Heart left ventricle (tissue), 13 donors: ENCODE measurements around the gene ESRRA.

Experiments
- CTCF ChIP-seq, 12 donors: fragments of 200-600 bp; sonication (generic) in 4 of 12; IDR thresholded peaks; one replicate each; pipeline versions ENCODE4 v1.5.0 to v1.8.0; 2018 to 2022; ENCODE audit warnings: antibody characterized with exemption in 12 of 12, mild to moderate bottlenecking in 5 of 12
- POLR2A ChIP-seq, 2 donors: fragments of 450-650 bp; IDR thresholded peaks; one replicate each; pipeline ENCODE4 v1.6.1; 2017; ENCODE audit warnings: antibody characterized with exemption in 2 of 2, mild to moderate bottlenecking in 2 of 2, moderate library complexity in 2 of 2
- donor health status: ischemic (EF 13 %, LVEDD 7.1; RV severe dilation, severe dysfunction).
- donor health status: DM: no; HTN: yes; CAD: no.
- donor health status: DM: no; HTN: no; CAD: no.
- donor health status: ischemic (EF 25% LVEDD 6.9; RV normal size, moderate dysfunction).
- donor health status: ischemic (EF 25% LVEDD 5.7; RV mildly dilated, moderate dysfunction).
- donor health status: ischemic (EF 35%, LVEDD 5.7; RV mildly dilated, moderate dysfunction).
- donor health status: nonischemic (EF 11% LVEDD 7.7; RV severe dilation, severe dysfunction).
- donor health status: DM: yes; HTN: yes; CAD: no.
- donor health status: PGD.
- donor health status: ischemic (EF 29% LVEDD 5.4; RV normal size, mild dysfunction).
- donor health status: nonischemic (EF 23%, LVEDD 6.1; RV moderate dilation, normal function).

- TF ChIP-seq POLR2A (IDR thresholded peaks at IDR 0.05) (no peak), CTCF (IDR thresholded peaks at IDR 0.05) (no peak)
Observed at GRCh38 chr11:64258356-64258755, 47.0 kb upstream of the ESRRA start.
